ENCODE results near the gene FCRL4.
A peak's percentile ranks its signal among the peaks of the same experiment; 100 is the strongest.
"Not testable (repeated sequence)": the region's sequence is repeated elsewhere in the genome, so short reads cannot be mapped to it uniquely, and the experiment has no call there.

Gene FCRL4

DNA sequence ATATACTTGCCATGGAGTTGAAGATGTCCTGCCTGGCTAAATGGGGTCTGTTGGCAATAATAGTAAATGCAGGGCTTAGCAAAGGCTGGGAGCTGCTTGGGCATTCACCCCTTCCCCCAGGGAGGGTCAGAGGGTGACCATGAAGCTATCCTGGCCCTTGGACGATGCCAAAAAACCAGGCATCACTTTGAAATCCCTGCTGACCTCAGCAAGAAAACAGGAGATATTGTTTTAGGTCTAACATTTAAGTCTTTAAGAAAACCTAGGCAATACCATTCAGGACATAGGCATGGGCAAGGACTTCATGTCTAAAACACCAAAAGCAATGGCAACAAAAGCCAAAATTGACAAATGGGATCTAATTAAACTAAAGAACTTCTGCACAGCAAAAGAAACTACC is 49.8 kb downstream of the FCRL4 start:
- not testable (repeated sequence) for DNase-seq

DNA sequence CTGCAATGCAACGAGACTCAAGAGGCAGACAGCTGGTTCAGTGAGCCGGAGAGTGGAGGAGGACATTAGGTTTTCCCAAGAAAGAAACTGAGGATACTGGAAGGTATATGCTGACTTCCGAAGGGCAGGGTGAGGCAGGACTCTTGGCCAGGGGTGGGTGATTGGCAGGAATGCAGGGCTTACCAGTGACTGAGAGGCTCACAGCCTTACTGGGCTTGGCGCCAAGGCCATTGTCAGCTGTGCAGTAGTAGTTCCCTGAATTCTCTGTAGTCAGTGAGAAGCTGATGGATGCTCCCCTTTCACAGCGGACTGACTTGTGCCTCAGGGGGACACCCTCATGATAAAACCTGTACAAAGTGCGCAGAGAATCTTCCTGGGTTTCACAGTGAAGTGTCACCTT is 55.2 kb downstream of the FCRL4 start:
- DNase-seq, result peak; percentile 86

DNA sequence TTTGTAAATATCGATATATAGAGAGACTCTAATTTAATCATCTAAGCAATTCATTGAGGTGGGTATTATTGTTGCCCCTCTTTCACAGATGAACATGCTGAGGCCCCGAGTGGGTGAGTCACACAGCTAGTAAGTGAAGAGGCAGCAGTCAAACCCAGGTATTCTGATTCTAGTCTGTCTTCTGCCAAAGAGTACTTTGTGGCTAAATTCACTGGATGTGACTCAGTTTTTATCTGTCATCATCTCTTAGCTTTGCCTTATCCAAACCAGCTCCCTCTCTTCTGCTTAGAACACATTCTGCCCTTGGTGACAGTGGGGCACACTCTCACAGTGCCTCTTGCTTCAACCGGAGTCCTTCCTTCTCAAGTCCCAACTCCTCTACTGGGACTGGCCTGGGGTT is 57.0 kb downstream of the FCRL4 start:
- DNase-seq, result no peak

DNA sequence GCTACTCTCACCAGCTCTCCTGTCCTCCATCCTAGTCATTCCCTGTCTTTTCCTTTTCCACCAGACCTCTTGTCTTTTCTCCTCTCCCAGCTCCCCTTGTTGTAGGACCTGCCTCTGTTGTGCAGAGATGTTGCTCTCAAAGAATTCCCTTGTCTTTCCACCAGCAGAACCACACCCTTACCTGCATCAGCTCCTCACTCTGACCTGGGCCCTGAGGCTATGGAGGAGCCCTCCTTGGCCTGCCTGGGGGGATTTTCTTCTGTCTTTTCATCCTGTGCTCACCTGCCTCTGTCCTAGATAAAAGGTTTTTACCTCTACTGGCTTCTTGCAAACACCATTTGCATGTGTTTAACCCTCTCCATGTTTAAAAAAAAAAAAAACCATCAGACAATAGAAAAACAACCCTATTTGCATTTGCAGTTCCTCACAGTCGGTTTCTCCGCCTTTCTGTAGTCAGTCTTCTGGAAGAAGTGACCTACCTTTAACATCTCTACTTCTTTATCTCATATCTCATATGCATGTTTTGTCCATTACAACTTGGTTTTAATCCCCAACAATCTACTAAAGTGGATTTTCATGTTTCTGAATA is 57.6 kb downstream of the FCRL4 start:
- no peak for DNase-seq

DNA sequence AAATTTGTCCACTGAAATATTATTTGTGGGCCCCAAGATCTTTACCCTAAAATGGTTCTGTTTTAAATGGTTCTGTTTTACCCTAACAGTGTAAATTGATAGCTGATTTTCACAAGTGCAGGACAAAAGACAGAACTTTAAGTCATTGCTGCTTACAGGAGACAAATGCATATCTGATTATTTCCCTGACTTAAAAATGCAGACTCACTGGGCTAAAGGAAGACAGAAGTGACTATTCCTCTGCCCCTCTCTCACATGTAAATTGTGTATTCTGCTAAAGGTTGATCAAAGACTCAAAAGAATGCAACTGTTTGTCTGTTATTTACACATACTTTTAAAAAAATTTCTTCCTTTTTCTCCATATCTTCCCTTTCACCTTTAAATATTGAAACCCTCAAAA is 58.3 kb downstream of the FCRL4 start:
- DNase-seq, result no peak

DNA sequence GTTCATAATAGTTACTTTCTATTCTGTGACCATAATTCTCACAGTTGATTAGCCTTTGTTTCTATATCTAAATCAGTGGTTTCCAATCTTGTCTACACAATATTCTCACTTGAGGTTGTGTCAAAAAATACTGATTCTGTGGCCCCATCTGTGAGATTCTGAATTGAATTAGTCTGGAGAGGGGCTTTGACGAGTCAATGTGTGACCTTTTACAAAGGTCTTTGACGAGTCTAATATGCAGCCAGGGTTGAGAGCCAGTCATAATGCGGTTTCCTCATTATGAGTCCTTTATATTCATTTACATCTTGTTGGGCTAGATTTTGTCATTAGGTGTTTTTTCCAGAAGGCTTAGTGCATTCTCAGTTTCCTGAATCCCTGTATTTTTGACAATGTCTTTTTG is 65.3 kb downstream of the FCRL4 start:
- DNase-seq, result no peak

DNA sequence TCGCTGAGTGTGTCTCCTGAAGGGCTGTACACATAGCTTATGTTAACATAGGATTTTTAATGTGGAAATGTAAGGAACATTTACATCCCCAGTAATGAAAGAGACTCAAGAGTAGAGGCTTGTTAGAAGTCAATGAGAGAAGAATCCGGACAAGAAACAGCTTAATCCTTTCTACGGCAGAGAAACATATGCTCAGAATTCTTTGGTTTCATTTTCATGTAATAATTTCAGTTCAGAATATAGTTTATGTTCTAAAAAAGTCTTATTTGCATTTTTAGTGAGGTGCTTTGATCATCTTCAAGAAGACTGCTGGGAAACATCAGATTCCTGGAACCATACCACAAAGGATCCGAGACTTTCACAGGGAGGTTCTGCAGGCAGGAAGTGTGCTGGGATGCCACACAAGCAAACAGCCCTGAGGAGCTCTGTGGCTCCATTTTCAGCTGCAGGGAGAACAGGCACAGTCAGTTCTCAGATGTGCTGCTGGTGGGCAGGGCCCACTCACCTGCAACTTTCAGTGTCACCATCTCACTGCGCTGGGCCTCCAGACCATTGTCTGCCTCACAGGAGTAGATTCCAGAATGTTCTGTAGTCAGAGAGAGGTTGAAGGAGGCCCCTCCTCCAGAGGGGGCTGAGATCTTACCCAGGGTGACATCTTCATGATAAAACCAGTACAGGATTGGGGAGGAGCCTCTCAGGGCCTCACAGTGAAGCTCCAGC is 74.0 kb downstream of the FCRL4 start:
- peak; percentile 68 for DNase-seq
